ENCODE measurements around the gene EIF2B1. TPM values are rescaled to one million over a fixed set of nuclear protein-coding genes. Genes with fewer than 3 reads are reported as not detected.
"Not testable (repeated sequence)": the region's sequence is repeated elsewhere in the genome, so short reads cannot be mapped to it uniquely, and the experiment has no call there.

The EIF2B1 gene
- total RNA-seq, 4 donors from 2014 or later, result 162 to 221 (median 181) TPM

- Histone ChIP-seq H3K27ac (no peak overlapping the region), H3K4me1 (peaks cover 3 to 26% (median 21%) of the 10 kb centered on the region in 4 donors), H3K4me3 (no peak overlapping the region), H3K9me3 (no peaks in the 10 kb centered on the region), H3K27me3 (no peaks in the 10 kb centered on the region), H3K36me3 (peaks cover 0 to 5% (median 4%) of the 10 kb centered on the region in 3 donors)
- no peak for TF ChIP-seq POLR2A (IDR thresholded peaks at IDR 0.05)
- no peak for TF ChIP-seq CTCF (IDR thresholded peaks at IDR 0.05)
- TF ChIP-seq EP300 (IDR thresholded peaks at IDR 0.05), result no peak
- 91 to 92% methylated on average over 4 of the region's 4 CpGs for WGBS, 2 donors
- no peak for DNase-seq (ENCODE audit: low spot score in 2 of 2)
Measured at GRCh38 chr12:123580772-123581171, 52.7 kb downstream of the EIF2B1 start.

GRCh38 chr12:123578829-123579228 is 54.7 kb downstream of the EIF2B1 start:
- not testable (repeated sequence) for H3K4me3 ChIP-seq; H3K36me3 ChIP-seq; H3K9me3 ChIP-seq; H3K27me3 ChIP-seq; DNase-seq (ENCODE audit: low spot score in 2 of 2); H3K27ac ChIP-seq
- 96 to 98% methylated on average over 4 of the region's 4 CpGs for WGBS, 2 donors
- peaks cover 0 to 18% (median 12%) of the 10 kb centered on the region in 4 donors for H3K4me1 ChIP-seq

- no peaks in the 10 kb centered on the region for H3K27me3 ChIP-seq
- peaks cover 0 to 16% (median 11%) of the 10 kb centered on the region in 4 donors for H3K4me1 ChIP-seq
- no peak for DNase-seq (ENCODE audit: low spot score in 2 of 2)
- peaks cover 0 to 5% (median 4%) of the 10 kb centered on the region in 3 donors for H3K36me3 ChIP-seq
- 93 to 94% methylated on average over 3 of the region's 3 CpGs for WGBS, 2 donors
- H3K9me3 ChIP-seq, result no peaks in the 10 kb centered on the region
- TF ChIP-seq CTCF (IDR thresholded peaks at IDR 0.05) (no peak), EP300 (IDR thresholded peaks at IDR 0.05) (no peak), POLR2A (IDR thresholded peaks at IDR 0.05) (no peak)
- no peak overlapping the region for H3K4me3 ChIP-seq
- no peak overlapping the region for H3K27ac ChIP-seq
Measured at GRCh38 chr12:123578243-123578642, 55.2 kb downstream of the EIF2B1 start.

GRCh38 chr12:123576611-123577010 is 56.9 kb downstream of the EIF2B1 start:
- WGBS, 2 donors, result 84 to 91% methylated on average over 1 of the region's 1 CpG
- no peaks in the 10 kb centered on the region for H3K27me3 ChIP-seq
- TF ChIP-seq POLR2A (IDR thresholded peaks at IDR 0.05), result no peak
- TF ChIP-seq EP300 (IDR thresholded peaks at IDR 0.05), result no peak
- no peak for TF ChIP-seq CTCF (IDR thresholded peaks at IDR 0.05)

GRCh38 chr12:123573870-123574269 is 59.6 kb downstream of the EIF2B1 start:
- Histone ChIP-seq H3K27ac (no peak overlapping the region), H3K4me3 (no peak overlapping the region), H3K4me1 (no peaks in the 10 kb centered on the region), H3K36me3 (peaks cover 0 to 5% (median 4%) of the 10 kb centered on the region in 3 donors), H3K27me3 (no peaks in the 10 kb centered on the region), H3K9me3 (no peaks in the 10 kb centered on the region)
- WGBS, 2 donors, result 50 to 60% methylated on average over 4 of the region's 4 CpGs
- DNase-seq (ENCODE audit: low spot score in 2 of 2), result no peak
- no peak for TF ChIP-seq POLR2A (IDR thresholded peaks at IDR 0.05)
- no peak for TF ChIP-seq CTCF (IDR thresholded peaks at IDR 0.05)
- TF ChIP-seq EP300 (IDR thresholded peaks at IDR 0.05), result no peak

More at GRCh38 chr12:123576611-123577010, 56.9 kb downstream of the EIF2B1 start:
- DNase-seq (ENCODE audit: low spot score in 2 of 2), result no peak
- Histone ChIP-seq H3K4me1 (no peaks in the 10 kb centered on the region), H3K4me3 (no peak overlapping the region), H3K9me3 (no peaks in the 10 kb centered on the region), H3K27ac (no peak overlapping the region), H3K36me3 (peaks cover 0 to 5% (median 4%) of the 10 kb centered on the region in 3 donors)

- Histone ChIP-seq H3K36me3 (peaks cover 0 to 5% (median 4%) of the 10 kb centered on the region in 3 donors), H3K27ac (no peak overlapping the region), H3K9me3 (no peaks in the 10 kb centered on the region), H3K4me3 (no peak overlapping the region), H3K27me3 (no peaks in the 10 kb centered on the region), H3K4me1 (no peaks in the 10 kb centered on the region)
- no peak for DNase-seq (ENCODE audit: low spot score in 2 of 2)
- 43 to 51% methylated on average over 2 of the region's 2 CpGs for WGBS, 2 donors
- no peak for TF ChIP-seq POLR2A (IDR thresholded peaks at IDR 0.05)
- no peak for TF ChIP-seq EP300 (IDR thresholded peaks at IDR 0.05)
- TF ChIP-seq CTCF (IDR thresholded peaks at IDR 0.05), result no peak
Measured at GRCh38 chr12:123572391-123572790, 61.1 kb downstream of the EIF2B1 start.
